Activated naive CD4-positive, alpha-beta T cell treated with anti-CD3 and anti-CD28 coated beads, Interleukin-2, amount 50 U/mL, for 72 hours (primary cell): ENCODE data around the gene RABL6. TPM values are rescaled to one million over a fixed set of nuclear protein-coding genes. Genes with fewer than 3 reads are reported as not detected.
A peak's percentile ranks its signal among the peaks of the same experiment; 100 is the strongest.
"Not testable (repeated sequence)": the region's sequence is repeated elsewhere in the genome, so short reads cannot be mapped to it uniquely, and the experiment has no call there.

Source experiments
- ATAC-seq, 2 donors: fragments of 150-1000 bp; cut with Tn5 transposase; 2 replicates each; pipeline ENCODE4 v1.10.0; 2021; ENCODE audit warnings: mild to moderate bottlenecking in 2 of 2, moderate library complexity in 2 of 2
- DNase-seq, 2 donors: peaks; one replicate each; pipeline ENCODE4 v3.0.0; 2021 to 2022; ENCODE audit warnings: low spot score in 2 of 2
- H3K27ac Mint-ChIP-seq, 2 donors: one replicate each; pipeline ENCODE4 v1.8.0; 2022; ENCODE audit warnings: mild to moderate bottlenecking in 2 of 2, mixed read lengths in 2 of 2
- H3K36me3 Mint-ChIP-seq, 2 donors: one replicate each; pipeline ENCODE4 v1.8.0; 2022; ENCODE audit warnings: mixed read lengths in 2 of 2
- H3K9me3 Mint-ChIP-seq, 2 donors: one replicate each; pipeline ENCODE4 v1.8.0; 2022; ENCODE audit warnings: mixed read lengths in 2 of 2
- total RNA-seq, 2 donors: library from RNA; stranded (reverse); gene quantifications; one replicate each; pipeline ENCODE4 v1.2.3, GENCODE V29; 2022

RABL6 gene
- total RNA-seq, 2 donors from 2014 or later, result 79.3 to 101 TPM

- H3K27ac Mint-ChIP-seq, result no peak overlapping the region
- no peaks in the 10 kb centered on the region for H3K36me3 Mint-ChIP-seq
- no peak for ATAC-seq
- H3K9me3 Mint-ChIP-seq, result no peaks in the 10 kb centered on the region
- no peak for DNase-seq
These were observed 5.4 kb upstream of the RABL6 start for GRCh38 chr9:136802321-136802720.

GRCh38 chr9:136803009-136803550, 4.7 kb upstream of the RABL6 start:
- ATAC-seq, H3K9me3 Mint-ChIP-seq, H3K36me3 Mint-ChIP-seq, DNase-seq, H3K27ac Mint-ChIP-seq: not testable (repeated sequence)

- Mint-ChIP-seq H3K27ac (peak overlapping the region in 1 of 2 donors; percentile 34), H3K9me3 (no peaks in the 10 kb centered on the region), H3K36me3 (peaks cover 0 to 3% of the 10 kb centered on the region in 2 donors)
- ATAC-seq (no peak), DNase-seq (no peak)
These were observed 3.9 kb upstream of the RABL6 start for GRCh38 chr9:136803551-136804508.

GRCh38 chr9:136804509-136805206, 3.1 kb upstream of the RABL6 start:
- Mint-ChIP-seq H3K9me3 (no peaks in the 10 kb centered on the region), H3K36me3 (peaks cover 0 to 9% of the 10 kb centered on the region in 2 donors), H3K27ac (no peak overlapping the region)
- ATAC-seq, result no peak
- DNase-seq, result no peak

- DNase-seq (no peak), ATAC-seq (no peak)
- no peak overlapping the region for H3K27ac Mint-ChIP-seq
- H3K9me3 Mint-ChIP-seq, result no peaks in the 10 kb centered on the region
- H3K36me3 Mint-ChIP-seq, result peaks cover 0 to 13% of the 10 kb centered on the region in 2 donors
These were observed 2.5 kb upstream of the RABL6 start for GRCh38 chr9:136805207-136805740.

GRCh38 chr9:136806067-136806466, 1.7 kb upstream of the RABL6 start:
- peak overlapping the region; percentile 76 to 89 for H3K27ac Mint-ChIP-seq
- peak in 1 of 2 donors; percentile 56 for DNase-seq
- ATAC-seq, result no peak
- H3K36me3 Mint-ChIP-seq, result peaks cover 3 to 13% of the 10 kb centered on the region in 2 donors
- H3K9me3 Mint-ChIP-seq, result no peaks in the 10 kb centered on the region

GRCh38 chr9:136806631-136807201, 1.0 kb upstream of the RABL6 start:
- ATAC-seq (no peak), DNase-seq (no peak)
- Mint-ChIP-seq H3K36me3 (peaks cover 6 to 13% of the 10 kb centered on the region in 2 donors), H3K9me3 (no peaks in the 10 kb centered on the region), H3K27ac (peak overlapping the region; percentile 76 to 89)

GRCh38 chr9:136808075-136808805, 492 bp downstream of the RABL6 start:
- peak; percentile 23 to 46 for ATAC-seq
- H3K27ac Mint-ChIP-seq, result peak overlapping the region; percentile 23 to 65

GRCh38 chr9:136808806-136809158, 1.0 kb downstream of the RABL6 start:
- H3K27ac Mint-ChIP-seq, result peak overlapping the region; percentile 23 to 65
- DNase-seq (no peak), ATAC-seq (no peak)
- H3K9me3 Mint-ChIP-seq, result no peaks in the 10 kb centered on the region
- peaks cover 18 to 19% of the 10 kb centered on the region in 2 donors for H3K36me3 Mint-ChIP-seq

More at GRCh38 chr9:136808075-136808805, 492 bp downstream of the RABL6 start:
- H3K36me3 Mint-ChIP-seq, result peaks cover 13 to 19% of the 10 kb centered on the region in 2 donors
- H3K9me3 Mint-ChIP-seq, result no peaks in the 10 kb centered on the region
- DNase-seq, result peak in 1 of 2 donors; percentile 70

- Mint-ChIP-seq H3K36me3 (peaks cover 19 to 20% of the 10 kb centered on the region in 2 donors), H3K9me3 (no peaks in the 10 kb centered on the region), H3K27ac (no peak overlapping the region)
These were observed 7.1 kb downstream of the RABL6 start for GRCh38 chr9:136814725-136815421.

GRCh38 chr9:136815422-136815782, 7.7 kb downstream of the RABL6 start:
- DNase-seq, result no peak
- Mint-ChIP-seq H3K27ac (no peak overlapping the region), H3K36me3 (peaks cover 17 to 19% of the 10 kb centered on the region in 2 donors), H3K9me3 (no peaks in the 10 kb centered on the region)
- no peak for ATAC-seq

More at GRCh38 chr9:136814725-136815421, 7.1 kb downstream of the RABL6 start:
- no peak for ATAC-seq
- DNase-seq, result no peak

- peak overlapping the region in 1 of 2 donors; percentile 86 for H3K27ac Mint-ChIP-seq
- ATAC-seq, result no peak
These were observed 13.4 kb downstream of the RABL6 start for GRCh38 chr9:136820971-136821825.

GRCh38 chr9:136821826-136822544, 14.2 kb downstream of the RABL6 start:
- Mint-ChIP-seq H3K27ac (no peak overlapping the region), H3K9me3 (no peaks in the 10 kb centered on the region), H3K36me3 (peaks cover 0 to 6% of the 10 kb centered on the region in 2 donors)
- no peak for ATAC-seq
- no peak for DNase-seq

More at GRCh38 chr9:136820971-136821825, 13.4 kb downstream of the RABL6 start:
- Mint-ChIP-seq H3K36me3 (peaks cover 0 to 6% of the 10 kb centered on the region in 2 donors), H3K9me3 (no peaks in the 10 kb centered on the region)
- no peak for DNase-seq
